Measurements from ENCODE around the gene SMG6.
A peak's percentile ranks its signal among the peaks of the same experiment; 100 is the strongest.

Gene SMG6

GRCh38 chr17:2090210-2090641 lies 213.4 kb downstream of the SMG6 start:
- H2AFZ ChIP-seq (ENCODE audit: low read depth, low read length), result no peak overlapping the region
- H3K36me3 ChIP-seq (replicated peaks; ENCODE audit: low read depth, low read length), result no peaks in the 10 kb centered on the region
- H4K20me1 ChIP-seq (ENCODE audit: insufficient read depth, low read length), result peaks cover 20% of the 10 kb centered on the region
- TF ChIP-seq EZH2phosphoT487 (IDR thresholded peaks at IDR 0.05; ENCODE audit: low read depth) (no peak), CTCF (IDR thresholded peaks at IDR 0.05; ENCODE audit: low read depth, low read length) (no peak)
- H3K4me3 ChIP-seq (ENCODE audit: low read length), result peak overlapping the region; percentile 76
- H3K79me2 ChIP-seq (ENCODE audit: low read length), result no peaks in the 10 kb centered on the region
- peaks cover 24% of the 10 kb centered on the region; the same call in 1 of the 2 replicates for H3K27me3 ChIP-seq (ENCODE audit: low read depth, low read length)
- H3K4me2 ChIP-seq (ENCODE audit: low read length), result peak overlapping the region; percentile 85
- H3K9me3 ChIP-seq (ENCODE audit: insufficient read depth, low read length), result no peaks in the 10 kb centered on the region
- H3K27ac ChIP-seq (ENCODE audit: low read length), result no peak overlapping the region
- H3K4me1 ChIP-seq (ENCODE audit: low read length), result peaks cover 49% of the 10 kb centered on the region
- H3K9ac ChIP-seq (ENCODE audit: low read length), result peak overlapping the region; percentile 41; the same call in 1 of the 2 replicates

GRCh38 chr17:2089021-2089422 lies 214.6 kb downstream of the SMG6 start:
- peak overlapping the region; percentile 46; the same call in 1 of the 2 replicates for H3K9ac ChIP-seq (ENCODE audit: low read length)
- peak overlapping the region; percentile 76 for H3K4me3 ChIP-seq (ENCODE audit: low read length)
- peak overlapping the region; percentile 66 for H3K27ac ChIP-seq (ENCODE audit: low read length)
- peaks cover 27% of the 10 kb centered on the region for H4K20me1 ChIP-seq (ENCODE audit: insufficient read depth, low read length)
- H2AFZ ChIP-seq (ENCODE audit: low read depth, low read length), result no peak overlapping the region
- peaks cover 30% of the 10 kb centered on the region for H3K27me3 ChIP-seq (ENCODE audit: low read depth, low read length)
- TF ChIP-seq CTCF (IDR thresholded peaks at IDR 0.05; ENCODE audit: low read depth, low read length) (no peak), EZH2phosphoT487 (IDR thresholded peaks at IDR 0.05; ENCODE audit: low read depth) (no peak)
- H3K36me3 ChIP-seq (replicated peaks; ENCODE audit: low read depth, low read length), result no peaks in the 10 kb centered on the region
- H3K79me2 ChIP-seq (ENCODE audit: low read length), result no peaks in the 10 kb centered on the region
- H3K4me1 ChIP-seq (ENCODE audit: low read length), result peaks cover 58% of the 10 kb centered on the region
- no peaks in the 10 kb centered on the region for H3K9me3 ChIP-seq (ENCODE audit: insufficient read depth, low read length)
- H3K4me2 ChIP-seq (ENCODE audit: low read length), result peak overlapping the region; percentile 85

GRCh38 chr17:2087597-2088211 lies 215.9 kb downstream of the SMG6 start:
- peak overlapping the region; percentile 85 for H3K4me2 ChIP-seq (ENCODE audit: low read length)
- H2AFZ ChIP-seq (ENCODE audit: low read depth, low read length), result no peak overlapping the region
- no peaks in the 10 kb centered on the region for H3K9me3 ChIP-seq (ENCODE audit: insufficient read depth, low read length)
- H3K36me3 ChIP-seq (replicated peaks; ENCODE audit: low read depth, low read length), result no peaks in the 10 kb centered on the region
- peak overlapping the region; percentile 26 for H3K27ac ChIP-seq (ENCODE audit: low read length)
- no peak overlapping the region for H3K9ac ChIP-seq (ENCODE audit: low read length)
- H3K4me1 ChIP-seq (ENCODE audit: low read length), result peaks cover 70% of the 10 kb centered on the region
- peaks cover 38% of the 10 kb centered on the region for H4K20me1 ChIP-seq (ENCODE audit: insufficient read depth, low read length)
- no peaks in the 10 kb centered on the region for H3K79me2 ChIP-seq (ENCODE audit: low read length)
- H3K27me3 ChIP-seq (ENCODE audit: low read depth, low read length), result peaks cover 30% of the 10 kb centered on the region
- peak overlapping the region; percentile 29; the same call in 1 of the 2 replicates for H3K4me3 ChIP-seq (ENCODE audit: low read length)
- TF ChIP-seq EZH2phosphoT487 (IDR thresholded peaks at IDR 0.05; ENCODE audit: low read depth), result no peak
- TF ChIP-seq CTCF (IDR thresholded peaks at IDR 0.05; ENCODE audit: low read depth, low read length), result no peak

GRCh38 chr17:2086306-2086705 lies 217.3 kb downstream of the SMG6 start:
- Histone ChIP-seq H3K4me2 (ENCODE audit: low read length) (0 out of 2 replicates have a peak overlapping the region, but pooled peaks have one; percentile 85), H3K9ac (ENCODE audit: low read length) (no peak overlapping the region)

More at GRCh38 chr17:2086306-2086705, 217.3 kb downstream of the SMG6 start:
- Histone ChIP-seq H3K9me3 (ENCODE audit: insufficient read depth, low read length) (no peaks in the 10 kb centered on the region), H3K27me3 (ENCODE audit: low read depth, low read length) (peaks cover 39% of the 10 kb centered on the region), H3K79me2 (ENCODE audit: low read length) (no peaks in the 10 kb centered on the region), H3K4me1 (ENCODE audit: low read length) (peaks cover 70% of the 10 kb centered on the region), H3K36me3 (replicated peaks; ENCODE audit: low read depth, low read length) (peaks cover 2% of the 10 kb centered on the region), H3K4me3 (ENCODE audit: low read length) (no peak overlapping the region), H3K27ac (ENCODE audit: low read length) (no peak overlapping the region), H2AFZ (ENCODE audit: low read depth, low read length) (no peak overlapping the region), H4K20me1 (ENCODE audit: insufficient read depth, low read length) (peaks cover 45% of the 10 kb centered on the region)
- TF ChIP-seq CTCF (IDR thresholded peaks at IDR 0.05; ENCODE audit: low read depth, low read length), result no peak
- TF ChIP-seq EZH2phosphoT487 (IDR thresholded peaks at IDR 0.05; ENCODE audit: low read depth), result no peak
